Transverse colon (tissue), 4 donors: ENCODE measurements around the gene TTLL9.

Experiments
- CTCF ChIP-seq, 5 experiments: fragments of 200-600 bp in 3 of 5; fragments of 450-650 bp in 2 of 5; sonication (generic) in 3 of 5; IDR thresholded peaks; 1 replicate in 2 of 5; 2 replicates in 3 of 5; pipeline ENCODE4 v1.5.1; 2016 to 2017; ENCODE audit warnings: antibody characterized with exemption in 5 of 5, inconsistent platforms in 3 of 5, mild to moderate bottlenecking in 2 of 5, moderate library complexity in 1 of 5
- POLR2A ChIP-seq: fragments of 450-650 bp; IDR thresholded peaks from one replicate; pipeline ENCODE4 v1.6.1; 2016; ENCODE audit warnings: antibody characterized with exemption, mild to moderate bottlenecking, moderate library complexity
- POLR2AphosphoS5 ChIP-seq, 3 donors: sonication (generic); formaldehyde crosslinking; IDR thresholded peaks; one replicate each; pipeline ENCODE4 v1.6.1; 2016; ENCODE audit warnings: antibody characterized with exemption in 3 of 3

DNA sequence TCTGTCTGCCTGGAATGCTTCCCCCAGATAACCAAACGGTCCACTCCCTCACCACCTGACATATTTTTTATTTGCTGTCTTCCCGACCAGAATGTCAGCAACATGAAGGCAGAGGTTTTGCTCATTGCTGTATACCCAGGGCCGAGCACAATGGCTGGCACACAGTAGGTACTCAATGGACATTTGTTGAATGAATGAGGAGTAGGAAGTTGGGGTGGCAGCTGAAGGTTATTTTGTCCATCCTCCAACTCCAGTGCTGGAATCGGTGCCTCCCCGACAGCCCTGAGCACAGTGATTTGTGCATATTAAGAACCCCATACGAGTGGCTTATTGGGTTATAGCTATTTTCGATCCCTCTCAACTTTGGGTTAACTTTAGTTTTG lies 10.4 kb upstream of the TTLL9 start:
- TF ChIP-seq CTCF (IDR thresholded peaks at IDR 0.05), result no peak
- no peak for TF ChIP-seq POLR2A
- no peak for TF ChIP-seq POLR2AphosphoS5 (IDR thresholded peaks at IDR 0.05)
